ENCODE data around the gene CD300LD. TPM values are rescaled to one million over a fixed set of nuclear protein-coding genes. Genes with fewer than 3 reads are reported as not detected.

Gene CD300LD
- total and polyA plus RNA-seq, 2 experiments from 2014 or later: not detected

DNA sequence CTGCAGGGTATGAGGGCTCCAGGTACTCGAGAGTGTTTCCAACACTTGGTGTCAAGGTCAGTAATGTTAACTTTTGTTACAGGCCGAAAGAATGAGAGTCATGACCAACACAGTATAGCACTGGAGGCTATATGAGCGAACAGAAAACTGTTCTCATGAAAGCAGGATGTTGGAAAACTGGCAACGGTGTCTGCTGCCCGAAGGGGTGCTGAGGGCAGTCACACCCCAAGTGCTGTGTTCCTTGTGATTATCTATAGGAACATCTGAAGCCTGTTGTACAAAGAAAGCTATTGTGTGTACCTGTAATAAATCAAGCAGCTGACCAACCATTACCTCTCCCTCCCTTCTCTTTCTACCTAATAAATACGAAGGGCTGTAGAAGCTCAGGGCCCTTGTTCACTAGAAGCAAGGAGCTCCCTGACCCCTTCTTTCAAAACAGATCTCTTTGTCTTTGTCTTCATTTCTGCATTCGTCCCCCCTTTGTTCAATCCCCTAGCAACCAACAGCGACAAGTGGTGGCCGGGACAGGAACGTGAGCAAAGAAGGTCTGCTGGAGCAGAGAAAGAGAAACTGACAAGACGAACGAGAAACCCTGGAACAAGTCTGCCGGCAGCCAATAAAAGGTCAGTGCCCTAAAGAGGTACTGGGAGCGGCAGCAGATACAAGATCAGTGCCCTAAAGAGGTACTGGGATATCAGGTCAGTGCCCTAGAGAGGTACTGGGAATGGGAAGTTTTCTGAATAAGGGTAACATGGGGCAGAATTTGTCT lies 7.6 kb downstream of the CD300LD start:
- no peaks in the 10 kb centered on the region for H3K9me2 ChIP-seq (ENCODE audit: insufficient read depth)
- H3K79me2 ChIP-seq (replicated peaks; ENCODE audit: insufficient read depth): no peaks in the 10 kb centered on the region
- Mint-ChIP-seq H3K36me3 (ENCODE audit: low read depth) (no peaks in the 10 kb centered on the region), H3K27ac (no peak overlapping the region), H3K4me3 (no peak overlapping the region), H3K27me3 (ENCODE audit: insufficient read depth, low read depth, poor library complexity) (peaks cover 3% of the 10 kb centered on the region), H3K9me3 (peaks cover 2% of the 10 kb centered on the region; the same call in 2 of the 3 replicates), H3K4me1 (peaks cover 3% of the 10 kb centered on the region; the same call in 1 of the 3 replicates)
- no peak overlapping the region for H3K27ac ChIP-seq (ENCODE audit: low read depth)
- H4K20me1 ChIP-seq (replicated peaks; ENCODE audit: insufficient read depth): no peaks in the 10 kb centered on the region
- DNase-seq (ENCODE audit: low spot score): peak; percentile 11
- no peak overlapping the region for H3K4me3 ChIP-seq
- H3K36me3 ChIP-seq (ENCODE audit: insufficient read depth): no peaks in the 10 kb centered on the region
- H3K4me2 ChIP-seq: no peak overlapping the region
- no peaks in the 10 kb centered on the region for H3K27me3 ChIP-seq (ENCODE audit: insufficient read depth)
- no peak; the same call in 2 of the 3 replicates for ATAC-seq
- H3K4me1 ChIP-seq (ENCODE audit: insufficient read depth): no peaks in the 10 kb centered on the region
- no peak overlapping the region for H2AFZ ChIP-seq
- no peaks in the 10 kb centered on the region for H3F3A ChIP-seq (replicated peaks; ENCODE audit: low read depth)
- TF ChIP-seq NANOG (IDR thresholded peaks at IDR 0.05; ENCODE audit: borderline replicate concordance): no peak
- TF ChIP-seq STAT1 (IDR thresholded peaks at IDR 0.05; ENCODE audit: unreplicated experiment): no peak
- no peak for TF ChIP-seq ZNF331 (CRISPR knock-in tag; IDR thresholded peaks at IDR 0.05; ENCODE audit: low read depth)
- TF ChIP-seq EZH2phosphoT487 (IDR thresholded peaks at IDR 0.05; ENCODE audit: unreplicated experiment): no peak
- TF ChIP-seq JUNB (IDR thresholded peaks at IDR 0.05; ENCODE audit: unreplicated experiment): no peak
- TF ChIP-seq CREB1 (CRISPR knock-in tag; IDR thresholded peaks at IDR 0.05; ENCODE audit: low read depth): no peak
- TF ChIP-seq ZNF114 (CRISPR knock-in tag; IDR thresholded peaks at IDR 0.05): no peak
- TF ChIP-seq, protein P1, sequence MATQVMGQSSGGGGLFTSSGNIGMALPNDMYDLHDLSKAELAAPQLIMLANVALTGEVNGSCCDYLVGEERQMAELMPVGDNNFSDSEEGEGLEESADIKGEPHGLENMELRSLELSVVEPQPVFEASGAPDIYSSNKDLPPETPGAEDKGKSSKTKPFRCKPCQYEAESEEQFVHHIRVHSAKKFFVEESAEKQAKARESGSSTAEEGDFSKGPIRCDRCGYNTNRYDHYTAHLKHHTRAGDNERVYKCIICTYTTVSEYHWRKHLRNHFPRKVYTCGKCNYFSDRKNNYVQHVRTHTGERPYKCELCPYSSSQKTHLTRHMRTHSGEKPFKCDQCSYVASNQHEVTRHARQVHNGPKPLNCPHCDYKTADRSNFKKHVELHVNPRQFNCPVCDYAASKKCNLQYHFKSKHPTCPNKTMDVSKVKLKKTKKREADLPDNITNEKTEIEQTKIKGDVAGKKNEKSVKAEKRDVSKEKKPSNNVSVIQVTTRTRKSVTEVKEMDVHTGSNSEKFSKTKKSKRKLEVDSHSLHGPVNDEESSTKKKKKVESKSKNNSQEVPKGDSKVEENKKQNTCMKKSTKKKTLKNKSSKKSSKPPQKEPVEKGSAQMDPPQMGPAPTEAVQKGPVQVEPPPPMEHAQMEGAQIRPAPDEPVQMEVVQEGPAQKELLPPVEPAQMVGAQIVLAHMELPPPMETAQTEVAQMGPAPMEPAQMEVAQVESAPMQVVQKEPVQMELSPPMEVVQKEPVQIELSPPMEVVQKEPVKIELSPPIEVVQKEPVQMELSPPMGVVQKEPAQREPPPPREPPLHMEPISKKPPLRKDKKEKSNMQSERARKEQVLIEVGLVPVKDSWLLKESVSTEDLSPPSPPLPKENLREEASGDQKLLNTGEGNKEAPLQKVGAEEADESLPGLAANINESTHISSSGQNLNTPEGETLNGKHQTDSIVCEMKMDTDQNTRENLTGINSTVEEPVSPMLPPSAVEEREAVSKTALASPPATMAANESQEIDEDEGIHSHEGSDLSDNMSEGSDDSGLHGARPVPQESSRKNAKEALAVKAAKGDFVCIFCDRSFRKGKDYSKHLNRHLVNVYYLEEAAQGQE (IDR thresholded peaks at IDR 0.05; ENCODE audit: unreplicated experiment): no peak

DNA sequence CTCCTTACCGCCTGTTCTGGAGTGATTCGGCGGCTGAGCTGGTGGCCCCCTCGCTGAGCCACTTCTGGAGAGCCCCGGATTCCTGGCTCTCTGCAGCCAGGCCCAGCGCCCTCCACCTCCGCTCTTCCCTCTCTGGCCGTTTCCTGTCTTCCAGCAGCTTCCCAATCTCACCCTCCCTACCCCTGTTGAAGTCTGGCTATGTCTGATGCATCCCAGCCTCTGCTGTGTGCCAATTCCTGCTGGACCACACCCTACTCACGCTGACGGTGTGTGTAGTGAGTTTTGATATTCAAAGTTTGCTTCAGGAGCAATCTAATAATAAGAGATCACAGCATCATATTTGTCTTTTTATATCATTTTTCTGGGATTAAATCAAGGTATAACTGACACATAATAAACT lies 9.4 kb downstream of the CD300LD start:
- H3K36me3 Mint-ChIP-seq (ENCODE audit: low read depth): no peaks in the 10 kb centered on the region
- ATAC-seq: no peak
- TF ChIP-seq STAT1 (IDR thresholded peaks at IDR 0.05; ENCODE audit: unreplicated experiment) (no peak), NANOG (IDR thresholded peaks at IDR 0.05; ENCODE audit: borderline replicate concordance) (no peak), CREB1 (CRISPR knock-in tag; IDR thresholded peaks at IDR 0.05; ENCODE audit: low read depth) (no peak), ZNF114 (CRISPR knock-in tag; IDR thresholded peaks at IDR 0.05) (no peak), POLR2AphosphoS5 (IDR thresholded peaks at IDR 0.05; ENCODE audit: low read depth) (no peak), EZH2 (IDR thresholded peaks at IDR 0.05; ENCODE audit: low read depth, unreplicated experiment) (no peak), JUNB (IDR thresholded peaks at IDR 0.05; ENCODE audit: unreplicated experiment) (no peak), EZH2phosphoT487 (IDR thresholded peaks at IDR 0.05; ENCODE audit: unreplicated experiment) (no peak), ZNF331 (CRISPR knock-in tag; IDR thresholded peaks at IDR 0.05; ENCODE audit: low read depth) (no peak)
- TF ChIP-seq, protein P2, sequence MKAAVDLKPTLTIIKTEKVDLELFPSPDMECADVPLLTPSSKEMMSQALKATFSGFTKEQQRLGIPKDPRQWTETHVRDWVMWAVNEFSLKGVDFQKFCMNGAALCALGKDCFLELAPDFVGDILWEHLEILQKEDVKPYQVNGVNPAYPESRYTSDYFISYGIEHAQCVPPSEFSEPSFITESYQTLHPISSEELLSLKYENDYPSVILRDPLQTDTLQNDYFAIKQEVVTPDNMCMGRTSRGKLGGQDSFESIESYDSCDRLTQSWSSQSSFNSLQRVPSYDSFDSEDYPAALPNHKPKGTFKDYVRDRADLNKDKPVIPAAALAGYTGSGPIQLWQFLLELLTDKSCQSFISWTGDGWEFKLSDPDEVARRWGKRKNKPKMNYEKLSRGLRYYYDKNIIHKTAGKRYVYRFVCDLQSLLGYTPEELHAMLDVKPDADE (IDR thresholded peaks at IDR 0.05): no peak
- TF ChIP-seq, protein P1 (IDR thresholded peaks at IDR 0.05; ENCODE audit: unreplicated experiment): no peak

More for the DNA sequence above, 9.4 kb downstream of the CD300LD start:
- no peak overlapping the region for H3K27ac ChIP-seq (ENCODE audit: low read depth)
- H3F3A ChIP-seq (replicated peaks; ENCODE audit: low read depth): no peaks in the 10 kb centered on the region
- Mint-ChIP-seq H3K27me3 (ENCODE audit: insufficient read depth, low read depth, poor library complexity) (peaks cover 3% of the 10 kb centered on the region), H3K4me3 (no peak overlapping the region), H3K9me3 (peaks cover 2% of the 10 kb centered on the region; the same call in 2 of the 3 replicates), H3K4me1 (peaks cover 3% of the 10 kb centered on the region; the same call in 1 of the 3 replicates), H3K27ac (no peak overlapping the region)
- H3K27me3 ChIP-seq (ENCODE audit: insufficient read depth): no peaks in the 10 kb centered on the region
- no peaks in the 10 kb centered on the region for H3K9me2 ChIP-seq (ENCODE audit: insufficient read depth)
- H3K4me1 ChIP-seq (ENCODE audit: insufficient read depth): no peaks in the 10 kb centered on the region
- no peak for DNase-seq (ENCODE audit: low spot score)
- no peaks in the 10 kb centered on the region for H3K79me2 ChIP-seq (replicated peaks; ENCODE audit: insufficient read depth)
- no peaks in the 10 kb centered on the region for H3K36me3 ChIP-seq (ENCODE audit: insufficient read depth)
- H3K4me2 ChIP-seq: no peak overlapping the region
- H3K4me3 ChIP-seq: no peak overlapping the region
- H4K20me1 ChIP-seq (replicated peaks; ENCODE audit: insufficient read depth): no peaks in the 10 kb centered on the region
- H2AFZ ChIP-seq: no peak overlapping the region

All from GM23338 (cell line).